IgD-negative memory B cell (primary cell): ENCODE measurements around the gene LILRA6. TPM values are rescaled to one million over a fixed set of nuclear protein-coding genes. Genes with fewer than 3 reads are reported as not detected.
A peak's percentile ranks its signal among the peaks of the same experiment; 100 is the strongest.
"Not testable (repeated sequence)": the region's sequence is repeated elsewhere in the genome, so short reads cannot be mapped to it uniquely, and the experiment has no call there.

Source experiments
- H3K27ac Mint-ChIP-seq, 3 donors: one replicate each; pipeline ENCODE4 v1.8.0; 2020 to 2022; ENCODE audit warnings: mild to moderate bottlenecking in 3 of 3, mixed read lengths in 3 of 3, moderate library complexity in 1 of 3
- H3K27me3 Mint-ChIP-seq: one replicate; pipeline ENCODE4 v1.8.0; 2021; ENCODE audit warnings: mixed read lengths
- H3K36me3 Mint-ChIP-seq: one replicate; pipeline ENCODE4 v1.8.0; 2020; ENCODE audit warnings: mild to moderate bottlenecking, mixed read lengths
- H3K4me1 Mint-ChIP-seq, 3 donors: one replicate each; pipeline ENCODE4 v1.8.0; 2020 to 2022; ENCODE audit warnings: mixed read lengths in 3 of 3, mild to moderate bottlenecking in 1 of 3
- H3K4me3 Mint-ChIP-seq, 4 donors: one replicate each; pipeline ENCODE4 v1.8.0; 2020 to 2022; ENCODE audit warnings: mild to moderate bottlenecking in 4 of 4, mixed read lengths in 4 of 4, moderate library complexity in 3 of 4
- H3K9me3 Mint-ChIP-seq, 3 donors: one replicate each; pipeline ENCODE4 v1.8.0; 2020 to 2021; ENCODE audit warnings: mixed read lengths in 3 of 3, mild to moderate bottlenecking in 1 of 3
- polyA plus RNA-seq: library from polyadenylated mRNA; unstranded; fragments of 300-500 nt; fragmentation: Illumina TruSeq; gene quantifications from one replicate; pipeline ENCODE4 v1.2.3, GENCODE V29; 2021

Gene LILRA6
- polyA plus RNA-seq, 1 donor from 2014 or later, result 0.18 TPM

- Mint-ChIP-seq H3K9me3 (no peaks in the 10 kb centered on the region), H3K4me3 (peak overlapping the region in 1 of 4 donors; percentile 72), H3K36me3 (no peaks in the 10 kb centered on the region), H3K4me1 (peaks cover 12 to 15% (median 14%) of the 10 kb centered on the region in 3 donors), H3K27ac (peak overlapping the region in 1 of 3 donors; percentile 19), H3K27me3 (no peaks in the 10 kb centered on the region)
These were observed 45.5 kb downstream of the LILRA6 start for GRCh38 chr19:54197121-54197520.

- Mint-ChIP-seq H3K9me3 (no peaks in the 10 kb centered on the region), H3K27ac (no peak overlapping the region), H3K27me3 (no peaks in the 10 kb centered on the region), H3K4me1 (peaks cover 9 to 14% (median 13%) of the 10 kb centered on the region in 3 donors), H3K36me3 (no peaks in the 10 kb centered on the region), H3K4me3 (peak overlapping the region in 1 of 4 donors; percentile 72)
These were observed 46.1 kb downstream of the LILRA6 start for GRCh38 chr19:54196536-54196935.

GRCh38 chr19:54194463-54194862 is 48.1 kb downstream of the LILRA6 start:
- not testable (repeated sequence) for H3K36me3 Mint-ChIP-seq, H3K27me3 Mint-ChIP-seq, H3K9me3 Mint-ChIP-seq, H3K27ac Mint-ChIP-seq
- H3K4me3 Mint-ChIP-seq, result peak overlapping the region in 1 of 4 donors; percentile 71
- peaks cover 8 to 11% (median 9%) of the 10 kb centered on the region in 3 donors for H3K4me1 Mint-ChIP-seq

GRCh38 chr19:54193011-54193410 is 49.6 kb downstream of the LILRA6 start:
- Mint-ChIP-seq H3K4me3 (peak overlapping the region in 3 of 4 donors; percentile 88 to 99 (median 94)), H3K9me3 (no peaks in the 10 kb centered on the region), H3K27me3 (no peaks in the 10 kb centered on the region), H3K27ac (peak overlapping the region in 2 of 3 donors; percentile 93 to 98), H3K36me3 (no peaks in the 10 kb centered on the region), H3K4me1 (peaks cover 8 to 12% (median 9%) of the 10 kb centered on the region in 3 donors)

GRCh38 chr19:54191811-54192453 is 50.7 kb downstream of the LILRA6 start:
- Mint-ChIP-seq H3K27ac (peak overlapping the region; percentile 43 to 98 (median 94)), H3K36me3 (no peaks in the 10 kb centered on the region), H3K4me3 (peak overlapping the region; percentile 94 to 99 (median 96)), H3K27me3 (no peaks in the 10 kb centered on the region), H3K9me3 (no peaks in the 10 kb centered on the region), H3K4me1 (peaks cover 9 to 18% (median 12%) of the 10 kb centered on the region in 3 donors)

- Mint-ChIP-seq H3K4me1 (peaks cover 9 to 18% (median 12%) of the 10 kb centered on the region in 3 donors), H3K36me3 (no peaks in the 10 kb centered on the region), H3K9me3 (no peaks in the 10 kb centered on the region), H3K4me3 (peak within 1 kb of the TSS; percentile 94 to 100 (median 98)), H3K27ac (peak within 1 kb of the TSS; percentile 98 to 100 (median 99)), H3K27me3 (no peaks in the 10 kb centered on the region)
These were observed 51.4 kb downstream of the LILRA6 start, which contains the start of gene TSEN34 for GRCh38 chr19:54191011-54191810. TSS of gene TSEN34 (plus strand) at chr19:54191308. CDS start at chr19:54191365, 57 bp downstream.

GRCh38 chr19:54190503-54191010 is 52.0 kb downstream of the LILRA6 start:
- H3K4me3 Mint-ChIP-seq, result peak overlapping the region; percentile 94 to 100 (median 98)
- no peaks in the 10 kb centered on the region for H3K27me3 Mint-ChIP-seq
- H3K36me3 Mint-ChIP-seq, result no peaks in the 10 kb centered on the region
- H3K9me3 Mint-ChIP-seq, result no peaks in the 10 kb centered on the region
- H3K4me1 Mint-ChIP-seq, result peaks cover 9 to 18% (median 12%) of the 10 kb centered on the region in 3 donors
- H3K27ac Mint-ChIP-seq, result peak overlapping the region; percentile 98 to 100 (median 99)

GRCh38 chr19:54189735-54190502 is 52.7 kb downstream of the LILRA6 start:
- H3K4me1 Mint-ChIP-seq, result peaks cover 9 to 16% (median 16%) of the 10 kb centered on the region in 3 donors
- peak overlapping the region; percentile 98 to 100 (median 99) for H3K27ac Mint-ChIP-seq
- H3K36me3 Mint-ChIP-seq, result no peaks in the 10 kb centered on the region
- H3K27me3 Mint-ChIP-seq, result no peaks in the 10 kb centered on the region
- peak overlapping the region; percentile 94 to 100 (median 98) for H3K4me3 Mint-ChIP-seq
- H3K9me3 Mint-ChIP-seq, result no peaks in the 10 kb centered on the region

GRCh38 chr19:54189145-54189734 is 53.4 kb downstream of the LILRA6 start, which contains the start of gene MBOAT7:
TSS of gene MBOAT7 (minus strand) at chr19:54189580. CDS start at chr19:54188508, 1,072 bp downstream.
- Mint-ChIP-seq H3K4me1 (peaks cover 9 to 16% (median 16%) of the 10 kb centered on the region in 3 donors), H3K9me3 (no peaks in the 10 kb centered on the region), H3K27ac (peak within 1 kb of the TSS; percentile 98 to 100 (median 99)), H3K4me3 (peak within 1 kb of the TSS; percentile 94 to 100 (median 98)), H3K36me3 (no peaks in the 10 kb centered on the region), H3K27me3 (no peaks in the 10 kb centered on the region)

GRCh38 chr19:54188215-54188871 is 54.2 kb downstream of the LILRA6 start:
- Mint-ChIP-seq H3K27ac (peak overlapping the region; percentile 67 to 88 (median 81)), H3K9me3 (no peaks in the 10 kb centered on the region), H3K4me1 (peaks cover 9 to 16% (median 16%) of the 10 kb centered on the region in 3 donors), H3K36me3 (peaks cover 2% of the 10 kb centered on the region), H3K4me3 (peak overlapping the region; percentile 84 to 99 (median 92)), H3K27me3 (no peaks in the 10 kb centered on the region)

GRCh38 chr19:54186934-54187381 is 55.6 kb downstream of the LILRA6 start:
- Mint-ChIP-seq H3K4me3 (peak overlapping the region in 3 of 4 donors; percentile 55 to 84 (median 64)), H3K27me3 (no peaks in the 10 kb centered on the region), H3K9me3 (no peaks in the 10 kb centered on the region), H3K4me1 (peaks cover 9 to 15% (median 15%) of the 10 kb centered on the region in 3 donors), H3K36me3 (peaks cover 2% of the 10 kb centered on the region), H3K27ac (peak overlapping the region in 2 of 3 donors; percentile 68 to 81)
